ENCODE results near the gene KLF13. TPM values are rescaled to one million over a fixed set of nuclear protein-coding genes. Genes with fewer than 3 reads are reported as not detected.

The KLF13 gene
- total RNA-seq, 1 donor from 2014 or later: 44.6 TPM

GRCh38 chr15:31391687-31392671, 65.3 kb downstream of the KLF13 start:
- peaks cover 52% of the 10 kb centered on the region for H3K27me3 Mint-ChIP-seq (ENCODE audit: low read depth)
- TF ChIP-seq CTCF (conservative IDR thresholded peaks at IDR 0.05): no peak
- peaks cover 4% of the 10 kb centered on the region for H3K9me3 Mint-ChIP-seq
- no peaks in the 10 kb centered on the region for H3K36me3 Mint-ChIP-seq (ENCODE audit: low read depth)
- peak overlapping the region; percentile 19 for H3K27ac Mint-ChIP-seq (ENCODE audit: unreplicated experiment)
- DNase-seq (ENCODE audit: low read depth, low spot score): peak; percentile 63
- H3K4me1 Mint-ChIP-seq: peaks cover 11% of the 10 kb centered on the region
- H3K4me3 Mint-ChIP-seq: peak overlapping the region; percentile 82

GRCh38 chr15:31392761-31393401, 66.2 kb downstream of the KLF13 start:
- Mint-ChIP-seq H3K4me1 (peaks cover 17% of the 10 kb centered on the region), H3K4me3 (peak overlapping the region; percentile 61), H3K27me3 (ENCODE audit: low read depth) (peaks cover 52% of the 10 kb centered on the region), H3K9me3 (peaks cover 4% of the 10 kb centered on the region), H3K27ac (ENCODE audit: unreplicated experiment) (no peak overlapping the region), H3K36me3 (ENCODE audit: low read depth) (no peaks in the 10 kb centered on the region)
- no peak for TF ChIP-seq CTCF (conservative IDR thresholded peaks at IDR 0.05)
- peak; percentile 25 for DNase-seq (ENCODE audit: low read depth, low spot score)

GRCh38 chr15:31393444-31394091, 66.9 kb downstream of the KLF13 start:
- Mint-ChIP-seq H3K27ac (ENCODE audit: unreplicated experiment) (no peak overlapping the region), H3K9me3 (peaks cover 4% of the 10 kb centered on the region), H3K4me1 (peaks cover 21% of the 10 kb centered on the region), H3K36me3 (ENCODE audit: low read depth) (no peaks in the 10 kb centered on the region), H3K4me3 (peak overlapping the region; percentile 78), H3K27me3 (ENCODE audit: low read depth) (peaks cover 52% of the 10 kb centered on the region)
- DNase-seq (ENCODE audit: low read depth, low spot score): no peak
- TF ChIP-seq CTCF (conservative IDR thresholded peaks at IDR 0.05): no peak

GRCh38 chr15:31396881-31397560, 70.4 kb downstream of the KLF13 start:
- H3K27ac Mint-ChIP-seq (ENCODE audit: unreplicated experiment): no peak overlapping the region
- H3K4me3 Mint-ChIP-seq: peak overlapping the region; percentile 69
- no peak for TF ChIP-seq CTCF (conservative IDR thresholded peaks at IDR 0.05)
- H3K36me3 Mint-ChIP-seq (ENCODE audit: low read depth): no peaks in the 10 kb centered on the region
- peak; percentile 58 for DNase-seq (ENCODE audit: low read depth, low spot score)
- peaks cover 24% of the 10 kb centered on the region for H3K4me1 Mint-ChIP-seq
- peaks cover 41% of the 10 kb centered on the region for H3K27me3 Mint-ChIP-seq (ENCODE audit: low read depth)
- H3K9me3 Mint-ChIP-seq: no peaks in the 10 kb centered on the region

Data from neural crest cell (in vitro differentiated cells).